Lung (tissue), 12 donors: ENCODE data around the gene TNFSF9. TPM values are rescaled to one million over a fixed set of nuclear protein-coding genes. Genes with fewer than 3 reads are reported as not detected.

Experiments used
- ATAC-seq: fragments of 200-7000 bp; cut with Tn5 transposase; one replicate; pipeline ENCODE4 v1.9.1; 2020; ENCODE audit warnings: moderate number of reproducible peaks; ENCODE audit not compliant: insufficient read depth, low FRiP score
- DNase-seq, 3 donors: peaks; one replicate each; pipeline ENCODE4 v3.0.0-alpha.2; 2013 to 2017
- H3K27ac ChIP-seq, 2 donors: one replicate each; pipeline ENCODE4 v1.5.1; 2013; ENCODE audit warnings: mild to moderate bottlenecking in 2 of 2, moderate library complexity in 2 of 2, control low read depth in 1 of 2, inconsistent platforms in 1 of 2, low read depth in 1 of 2, low read length in 1 of 2
- H3K27me3 ChIP-seq, 3 donors: one replicate each; pipeline ENCODE4 v1.5.1; 2013; ENCODE audit warnings: low read length in 2 of 3; ENCODE audit not compliant: control insufficient read depth in 3 of 3, insufficient read depth in 3 of 3
- H3K36me3 ChIP-seq, 4 donors: one replicate each; pipeline ENCODE4 v1.5.1; 2013; ENCODE audit warnings: low read length in 4 of 4, mild to moderate bottlenecking in 1 of 4, moderate library complexity in 1 of 4; ENCODE audit not compliant: control insufficient read depth in 4 of 4, insufficient read depth in 4 of 4
- H3K4me1 ChIP-seq, 5 donors: one replicate each; pipeline ENCODE4 v1.5.1; 2013; ENCODE audit warnings: low read length in 5 of 5, mild to moderate bottlenecking in 2 of 5, moderate library complexity in 1 of 5; ENCODE audit not compliant: control insufficient read depth in 5 of 5, insufficient read depth in 5 of 5
- H3K4me3 ChIP-seq: one replicate; pipeline ENCODE4 v1.5.1; 2013; ENCODE audit warnings: mild to moderate bottlenecking, control low read depth, moderate library complexity
- H3K9ac ChIP-seq, 2 donors: one replicate each; pipeline ENCODE4 v1.5.1; 2013; ENCODE audit warnings: low read length in 2 of 2, control low read depth in 1 of 2; ENCODE audit not compliant: insufficient read depth in 1 of 2
- H3K9me3 ChIP-seq, 4 donors: one replicate each; pipeline ENCODE4 v1.5.1; 2013; ENCODE audit warnings: low read length in 3 of 4, mild to moderate bottlenecking in 1 of 4, moderate library complexity in 1 of 4; ENCODE audit not compliant: control insufficient read depth in 4 of 4, insufficient read depth in 3 of 4
- WGBS, 2 donors: extraction: QIAGEN DNeasy Blood & Tissue Kit; methylation state at CpG; one replicate each; pipeline ENCODE4 v1.1.7; 2013; 5-methylcytosine and 5-hydroxymethylcytosine counted together
- polyA plus RNA-seq, 2 donors: library from polyadenylated mRNA; stranded (reverse); fragments of 200-250 nt; gene quantifications; one replicate each; pipeline ENCODE4 v1.2.1, GENCODE V29; 2013
- total RNA-seq, 2 donors: library from RNA; depleted of rRNA in 1 of 2; stranded (reverse); fragments of >200 nt in 1 of 2; gene quantifications; one replicate each; pipeline ENCODE4 v1.2.1, GENCODE V29; 2014 to 2021
- TF ChIP-seq, protein P1 (sequence below): IDR thresholded peaks from 2 replicates; pipeline ENCODE4 v1.5.1; 2012; ENCODE audit warnings: mild to moderate bottlenecking; ENCODE audit errors: control extremely low read depth, extremely low read depth
- donor health status: control.
- donor health status: control.
- donor health status: Bipolar disorder and iron deficiency.
- donor health status: healthy.
- donor health status: DM: yes; HTN: yes; CAD: no.

TNFSF9 gene
- total and polyA plus RNA-seq, 4 donors, result 1.00 to 10.1 (median 5.9) TPM

DNA sequence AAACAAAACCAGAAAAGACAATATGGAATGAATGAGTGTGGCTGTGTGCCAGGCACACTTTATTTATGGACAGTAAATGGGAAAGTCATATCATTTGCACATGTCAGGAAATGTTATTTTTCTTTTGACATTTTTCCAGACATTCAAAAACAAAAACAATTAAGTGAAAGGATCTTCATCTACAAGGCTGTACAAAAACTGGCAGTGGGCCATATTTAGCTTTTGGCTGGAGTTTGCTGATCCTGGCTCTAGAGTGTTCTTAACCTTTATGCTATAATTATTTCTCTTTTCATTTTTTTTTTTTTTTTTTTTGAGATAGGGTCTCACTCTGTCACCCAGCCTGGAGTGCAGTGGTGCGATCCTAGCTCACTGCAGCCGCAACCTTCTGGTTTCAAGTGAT, 6.5 kb upstream of the TNFSF9 start:
- WGBS, 2 donors, result 68 to 81% methylated on average over 2 of the region's 2 CpGs
- TF ChIP-seq, protein P1, sequence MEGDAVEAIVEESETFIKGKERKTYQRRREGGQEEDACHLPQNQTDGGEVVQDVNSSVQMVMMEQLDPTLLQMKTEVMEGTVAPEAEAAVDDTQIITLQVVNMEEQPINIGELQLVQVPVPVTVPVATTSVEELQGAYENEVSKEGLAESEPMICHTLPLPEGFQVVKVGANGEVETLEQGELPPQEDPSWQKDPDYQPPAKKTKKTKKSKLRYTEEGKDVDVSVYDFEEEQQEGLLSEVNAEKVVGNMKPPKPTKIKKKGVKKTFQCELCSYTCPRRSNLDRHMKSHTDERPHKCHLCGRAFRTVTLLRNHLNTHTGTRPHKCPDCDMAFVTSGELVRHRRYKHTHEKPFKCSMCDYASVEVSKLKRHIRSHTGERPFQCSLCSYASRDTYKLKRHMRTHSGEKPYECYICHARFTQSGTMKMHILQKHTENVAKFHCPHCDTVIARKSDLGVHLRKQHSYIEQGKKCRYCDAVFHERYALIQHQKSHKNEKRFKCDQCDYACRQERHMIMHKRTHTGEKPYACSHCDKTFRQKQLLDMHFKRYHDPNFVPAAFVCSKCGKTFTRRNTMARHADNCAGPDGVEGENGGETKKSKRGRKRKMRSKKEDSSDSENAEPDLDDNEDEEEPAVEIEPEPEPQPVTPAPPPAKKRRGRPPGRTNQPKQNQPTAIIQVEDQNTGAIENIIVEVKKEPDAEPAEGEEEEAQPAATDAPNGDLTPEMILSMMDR, result no peak

DNA sequence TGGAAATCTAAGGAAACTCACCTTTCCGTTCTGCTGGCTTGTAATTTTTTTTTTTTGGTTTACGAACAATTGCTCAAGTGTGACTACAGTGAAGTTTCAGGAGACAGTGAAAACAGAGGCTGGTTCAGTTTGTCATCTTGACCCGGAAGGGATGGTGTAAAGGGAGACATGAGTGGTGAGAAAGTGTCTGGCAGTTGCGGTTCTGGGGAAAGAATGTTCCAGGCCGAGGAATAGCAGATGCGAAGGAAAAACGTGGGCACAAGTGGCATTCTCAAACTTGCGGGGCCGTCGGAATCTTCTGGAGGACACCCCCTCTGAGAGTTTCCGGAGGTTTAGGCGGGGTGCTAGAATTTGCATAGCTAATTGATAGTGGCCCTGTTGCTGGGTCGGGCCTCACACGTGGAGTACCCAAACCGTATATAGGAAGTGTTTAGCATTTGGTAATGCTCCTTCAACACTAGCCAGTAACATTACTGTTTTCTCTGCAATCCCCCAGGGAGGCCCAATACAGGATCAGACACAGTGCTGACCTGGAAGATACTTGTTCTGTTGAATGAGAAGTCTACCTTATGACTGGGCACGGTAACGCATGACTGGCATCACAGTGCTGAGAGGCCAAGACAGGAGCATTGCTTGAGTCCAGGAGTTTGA, 2.8 kb upstream of the TNFSF9 start:
- Histone ChIP-seq H3K4me3 (no peak overlapping the region), H3K27me3 (peaks cover 0 to 16% (median 11%) of the 10 kb centered on the region in 3 donors), H3K27ac (no peak overlapping the region), H3K9me3 (no peaks in the 10 kb centered on the region), H3K4me1 (peaks cover 0 to 39% (median 4%) of the 10 kb centered on the region in 5 donors), H3K36me3 (no peaks in the 10 kb centered on the region), H3K9ac (no peak overlapping the region)
- 78 to 83% methylated on average over 17 of the region's 17 CpGs for WGBS, 2 donors
- ATAC-seq (no peak), DNase-seq (peak in 1 of 3 donors; percentile 12)
- TF ChIP-seq, protein P1, result no peak

More for the DNA sequence above, 6.5 kb upstream of the TNFSF9 start:
- ATAC-seq (no peak), DNase-seq (peak; percentile 77 to 97 (median 92))
- no peaks in the 10 kb centered on the region for H3K27me3 ChIP-seq
- no peak overlapping the region for H3K27ac ChIP-seq
- H3K9me3 ChIP-seq, result no peaks in the 10 kb centered on the region
- H3K4me1 ChIP-seq, result peaks cover 0 to 16% (median 4%) of the 10 kb centered on the region in 5 donors
- no peak overlapping the region for H3K9ac ChIP-seq
- H3K4me3 ChIP-seq, result no peak overlapping the region
- H3K36me3 ChIP-seq, result no peaks in the 10 kb centered on the region

DNA sequence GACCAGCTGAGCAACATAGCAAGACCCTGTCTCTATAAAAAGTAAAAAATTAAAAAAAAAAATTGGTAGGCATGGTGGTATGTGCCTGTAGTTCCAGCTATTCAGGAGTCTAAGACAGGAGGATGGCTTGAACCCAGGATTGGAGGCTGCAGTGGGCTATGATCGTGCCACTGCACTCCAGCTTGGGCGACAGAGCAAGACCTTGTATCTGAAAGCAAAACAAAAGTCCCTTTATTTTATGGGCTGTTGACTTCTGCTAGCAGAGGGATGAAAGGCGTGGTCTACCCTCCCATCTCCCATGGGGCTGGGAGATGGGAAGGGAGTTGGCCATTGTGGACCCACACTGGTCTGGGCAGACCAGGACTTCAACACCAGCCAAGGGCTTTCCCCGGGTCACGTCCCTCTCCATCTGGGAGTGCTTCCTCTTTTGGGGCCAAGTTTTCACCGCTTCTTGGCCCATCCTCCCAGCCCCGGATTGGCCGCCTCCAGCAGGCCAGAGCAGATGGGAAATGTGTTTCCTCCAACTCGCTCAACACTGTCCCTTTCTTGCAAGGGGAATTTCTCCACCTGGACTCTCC, 2.2 kb upstream of the TNFSF9 start:
- DNase-seq, result peak; percentile 64 to 82 (median 70)
- peaks cover 0 to 17% (median 12%) of the 10 kb centered on the region in 3 donors for H3K27me3 ChIP-seq
- H3K9ac ChIP-seq, result no peak overlapping the region
- no peaks in the 10 kb centered on the region for H3K36me3 ChIP-seq
- peak; percentile 6 for ATAC-seq
- 36 to 39% methylated on average over 9 of the region's 9 CpGs for WGBS, 2 donors
- H3K9me3 ChIP-seq, result no peaks in the 10 kb centered on the region
- peaks cover 0 to 39% (median 4%) of the 10 kb centered on the region in 5 donors for H3K4me1 ChIP-seq
- H3K27ac ChIP-seq, result no peak overlapping the region
- TF ChIP-seq, protein P1, result no peak
- H3K4me3 ChIP-seq, result no peak overlapping the region
